Measurements from ENCODE around the gene RBM41. TPM values are rescaled to one million over a fixed set of nuclear protein-coding genes. Genes with fewer than 3 reads are reported as not detected.
A peak's percentile ranks its signal among the peaks of the same experiment; 100 is the strongest.

Gene RBM41
- total RNA-seq, 1 donor, result 3.0 TPM

GRCh38 chrX:107047622-107048021, 71.0 kb downstream of the RBM41 start:
- DNase-seq (ENCODE audit: low read depth in 2 of 3, low spot score in 2 of 3), result no peak

GRCh38 chrX:107029752-107030151, 88.9 kb downstream of the RBM41 start:
- DNase-seq (ENCODE audit: low read depth in 2 of 3, low spot score in 2 of 3), result no peak

GRCh38 chrX:107025545-107025944, 93.1 kb downstream of the RBM41 start:
- DNase-seq (ENCODE audit: low read depth in 2 of 3, low spot score in 2 of 3), result peak in 1 of 3 donors; percentile 45

GRCh38 chrX:107014936-107015335, 103.7 kb downstream of the RBM41 start:
- DNase-seq (ENCODE audit: low read depth in 2 of 3, low spot score in 2 of 3), result no peak

Other genes with a start within 250 kb of the RBM41 start
- gene RIPPLY1, start 215.5 kb downstream of the RBM41 start, total RNA-seq, result not detected
- gene CLDN2, start 198.4 kb downstream of the RBM41 start, total RNA-seq, result not detected
- 0.54 TPM for gene MORC4, start 118.6 kb downstream of the RBM41 start, total RNA-seq
- gene NUP62CL, start 87.6 kb upstream of the RBM41 start, total RNA-seq, result 12.1 TPM
- not detected for gene DNAAF6, start 87.8 kb upstream of the RBM41 start, total RNA-seq

All from hematopoietic multipotent progenitor cell (in vitro differentiated cells).